Measurements from ENCODE around the gene SPIRE2.
A peak's percentile ranks its signal among the peaks of the same experiment; 100 is the strongest.
"Not testable (repeated sequence)": the region's sequence is repeated elsewhere in the genome, so short reads cannot be mapped to it uniquely, and the experiment has no call there.

Gene SPIRE2

GRCh38 chr16:89900885-89901284 is 72.6 kb downstream of the SPIRE2 start:
- no peak for DNase-seq

GRCh38 chr16:89902980-89903379 is 74.7 kb downstream of the SPIRE2 start:
- no peak for DNase-seq

- no peak for DNase-seq
Measured at GRCh38 chr16:89903908-89904515, 75.7 kb downstream of the SPIRE2 start.

GRCh38 chr16:89904606-89905510 is 76.6 kb downstream of the SPIRE2 start:
- DNase-seq, result no peak

- no peak for DNase-seq
Measured at GRCh38 chr16:89905511-89906139, 77.3 kb downstream of the SPIRE2 start.

- DNase-seq, result no peak
Measured at GRCh38 chr16:89906140-89907025, 78.1 kb downstream of the SPIRE2 start.

- no peak for DNase-seq
Measured at GRCh38 chr16:89907055-89907814, 79.0 kb downstream of the SPIRE2 start.

GRCh38 chr16:89908236-89908635 is 80.0 kb downstream of the SPIRE2 start:
- DNase-seq, result no peak

GRCh38 chr16:89909777-89910716 is 81.8 kb downstream of the SPIRE2 start:
- peak; percentile 19 for DNase-seq

- DNase-seq, result no peak
Measured at GRCh38 chr16:89910717-89911354, 82.6 kb downstream of the SPIRE2 start.

GRCh38 chr16:89911375-89911774 is 83.1 kb downstream of the SPIRE2 start:
- no peak for DNase-seq

GRCh38 chr16:89912143-89912542 is 83.9 kb downstream of the SPIRE2 start:
- DNase-seq, result no peak

GRCh38 chr16:89912627-89913026 is 84.4 kb downstream of the SPIRE2 start:
- DNase-seq, result no peak

GRCh38 chr16:89913408-89914387 is 85.4 kb downstream of the SPIRE2 start:
- no peak for DNase-seq

- DNase-seq, result not testable (repeated sequence)
Measured at GRCh38 chr16:89914642-89915285, 86.5 kb downstream of the SPIRE2 start.

- no peak for DNase-seq
Measured at GRCh38 chr16:89915303-89916232, 87.3 kb downstream of the SPIRE2 start.

GRCh38 chr16:89917773-89918452 is 89.6 kb downstream of the SPIRE2 start:
- peak; percentile 71 for DNase-seq

All from kidney glomerular epithelial cell (primary cell).